ENCODE data around the gene IL1RL2.

IL1RL2 gene

DNA sequence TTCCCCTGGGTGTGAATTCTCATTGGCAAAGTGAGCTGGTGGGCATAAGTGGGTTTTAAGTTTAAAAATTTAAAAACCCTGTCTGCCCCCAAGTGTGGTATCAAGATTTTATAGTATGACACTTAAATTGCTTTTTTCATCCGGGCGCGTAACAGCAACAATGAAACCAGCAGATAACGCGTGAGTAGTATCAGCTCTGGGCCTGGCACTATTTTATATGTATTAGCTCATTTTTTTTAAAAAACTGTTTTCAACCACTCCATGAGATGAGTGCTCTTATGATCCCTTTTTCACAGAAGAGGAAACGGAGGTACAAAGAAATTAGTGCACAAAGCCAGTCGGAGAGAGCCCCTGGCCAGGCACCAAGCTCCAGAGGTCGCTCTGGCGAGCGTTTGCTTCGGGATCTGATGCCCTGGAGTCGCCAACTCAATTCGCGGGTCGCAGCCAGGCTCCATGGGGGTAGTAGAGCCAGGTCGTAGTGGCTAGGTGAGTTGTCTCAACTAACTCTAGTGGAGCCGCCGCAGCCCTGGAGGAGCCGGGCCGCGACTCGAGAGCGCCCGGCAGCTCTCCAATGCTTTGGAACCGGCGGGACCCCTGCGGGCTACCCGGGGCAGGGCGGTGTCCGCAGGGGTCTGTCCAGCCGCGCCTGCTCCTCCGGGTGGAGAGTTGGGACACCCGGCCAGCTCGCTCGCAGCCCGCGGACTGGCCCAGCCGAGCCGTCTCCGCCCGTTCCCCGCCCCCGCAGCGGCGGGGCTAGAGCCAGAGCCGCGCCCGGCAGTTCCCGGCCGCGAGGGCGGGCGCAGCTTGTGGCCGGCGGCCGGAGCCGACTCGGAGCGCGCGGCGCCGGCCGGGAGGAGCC, 44.6 kb upstream of the IL1RL2 start, which contains the start of gene IL1R1:
Gene IL1R1 (plus strand): TSS at position 777 of the 859 bp plus-strand sequence. CDS start 14,979 bp downstream, outside the sequence.
- TF ChIP-seq, protein P1, sequence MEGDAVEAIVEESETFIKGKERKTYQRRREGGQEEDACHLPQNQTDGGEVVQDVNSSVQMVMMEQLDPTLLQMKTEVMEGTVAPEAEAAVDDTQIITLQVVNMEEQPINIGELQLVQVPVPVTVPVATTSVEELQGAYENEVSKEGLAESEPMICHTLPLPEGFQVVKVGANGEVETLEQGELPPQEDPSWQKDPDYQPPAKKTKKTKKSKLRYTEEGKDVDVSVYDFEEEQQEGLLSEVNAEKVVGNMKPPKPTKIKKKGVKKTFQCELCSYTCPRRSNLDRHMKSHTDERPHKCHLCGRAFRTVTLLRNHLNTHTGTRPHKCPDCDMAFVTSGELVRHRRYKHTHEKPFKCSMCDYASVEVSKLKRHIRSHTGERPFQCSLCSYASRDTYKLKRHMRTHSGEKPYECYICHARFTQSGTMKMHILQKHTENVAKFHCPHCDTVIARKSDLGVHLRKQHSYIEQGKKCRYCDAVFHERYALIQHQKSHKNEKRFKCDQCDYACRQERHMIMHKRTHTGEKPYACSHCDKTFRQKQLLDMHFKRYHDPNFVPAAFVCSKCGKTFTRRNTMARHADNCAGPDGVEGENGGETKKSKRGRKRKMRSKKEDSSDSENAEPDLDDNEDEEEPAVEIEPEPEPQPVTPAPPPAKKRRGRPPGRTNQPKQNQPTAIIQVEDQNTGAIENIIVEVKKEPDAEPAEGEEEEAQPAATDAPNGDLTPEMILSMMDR (IDR thresholded peaks at IDR 0.05; ENCODE audit: extremely low read depth, missing control alignments): no peak
- DNase-seq (ENCODE audit: low spot score): peak; percentile 67

DNA sequence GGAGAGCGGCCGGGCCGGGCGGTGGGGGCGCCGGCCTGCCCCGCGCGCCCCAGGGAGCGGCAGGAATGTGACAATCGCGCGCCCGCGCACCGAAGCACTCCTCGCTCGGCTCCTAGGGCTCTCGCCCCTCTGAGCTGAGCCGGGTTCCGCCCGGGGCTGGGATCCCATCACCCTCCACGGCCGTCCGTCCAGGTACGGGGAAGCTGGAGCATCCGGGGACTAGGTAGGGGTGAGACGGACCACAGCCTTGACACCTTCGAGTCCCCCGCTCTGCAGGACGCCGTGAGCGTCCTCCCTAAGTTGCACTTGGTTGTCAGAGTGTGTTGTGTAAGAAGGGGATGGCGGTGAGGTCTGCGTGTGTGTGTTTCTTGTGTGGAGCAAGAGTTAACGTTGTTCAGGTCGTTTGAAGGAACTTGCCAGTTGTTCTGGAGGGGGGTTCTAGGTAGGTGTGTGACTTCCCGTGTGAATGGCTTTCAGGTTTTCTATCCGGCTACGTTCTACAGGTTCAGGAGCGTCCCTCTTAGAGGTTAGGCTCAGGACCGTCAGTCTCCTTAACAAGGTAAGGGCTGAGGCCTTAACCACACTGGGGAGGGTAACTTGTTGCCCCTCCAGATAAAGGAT, 43.9 kb upstream of the IL1RL2 start:
- DNase-seq (ENCODE audit: low spot score): no peak
- TF ChIP-seq, protein P1 (IDR thresholded peaks at IDR 0.05; ENCODE audit: extremely low read depth, missing control alignments): no peak

DNA sequence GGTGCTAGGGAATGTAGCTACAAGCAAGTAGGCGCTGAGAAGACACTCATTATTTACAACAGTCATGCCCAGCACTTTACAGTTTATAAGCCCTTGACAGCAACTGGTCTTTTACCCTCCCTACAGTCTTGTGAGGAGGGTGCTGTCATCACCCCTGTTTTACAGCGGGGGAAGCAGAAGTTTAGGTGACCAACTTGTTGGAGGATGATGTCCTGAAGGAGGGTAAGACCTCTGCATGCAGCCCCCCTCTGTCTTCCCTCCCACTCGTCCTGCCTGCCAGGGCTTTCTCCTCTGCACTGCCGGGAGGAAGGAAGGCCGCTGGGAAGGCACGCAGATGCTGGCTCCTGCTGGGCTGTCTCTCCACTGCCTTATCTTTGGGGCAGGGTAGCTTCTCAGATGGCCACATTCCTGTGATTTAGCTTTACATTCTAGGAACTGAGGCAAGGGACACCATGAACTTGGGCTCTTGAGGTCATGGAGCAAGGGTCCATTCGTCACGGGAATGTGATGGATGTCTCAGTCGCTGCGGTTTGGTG, 43.3 kb upstream of the IL1RL2 start:
- TF ChIP-seq, protein P1 (IDR thresholded peaks at IDR 0.05; ENCODE audit: extremely low read depth, missing control alignments): no peak
- no peak for DNase-seq (ENCODE audit: low spot score)

DNA sequence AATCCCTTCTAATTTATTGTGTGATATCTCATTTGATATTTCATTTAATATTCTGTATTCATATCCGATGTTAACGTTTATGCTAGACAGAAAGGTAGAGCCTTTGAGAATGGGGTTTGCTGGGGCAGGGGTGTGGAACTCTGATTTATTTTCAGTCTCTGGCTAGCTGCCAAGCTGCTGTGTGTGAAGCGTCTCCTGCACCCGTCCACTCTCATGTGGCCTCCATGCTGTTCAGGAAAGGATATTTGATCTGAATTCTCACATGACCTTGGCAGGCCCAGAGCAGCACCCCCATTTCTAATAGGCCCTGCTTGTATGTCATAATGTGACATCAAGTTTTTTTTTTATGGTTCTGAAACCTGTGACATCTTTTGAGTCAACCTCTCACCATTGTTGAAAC, 42.7 kb upstream of the IL1RL2 start:
- TF ChIP-seq, protein P1 (IDR thresholded peaks at IDR 0.05; ENCODE audit: extremely low read depth, missing control alignments): no peak
- no peak for DNase-seq (ENCODE audit: low spot score)

DNA sequence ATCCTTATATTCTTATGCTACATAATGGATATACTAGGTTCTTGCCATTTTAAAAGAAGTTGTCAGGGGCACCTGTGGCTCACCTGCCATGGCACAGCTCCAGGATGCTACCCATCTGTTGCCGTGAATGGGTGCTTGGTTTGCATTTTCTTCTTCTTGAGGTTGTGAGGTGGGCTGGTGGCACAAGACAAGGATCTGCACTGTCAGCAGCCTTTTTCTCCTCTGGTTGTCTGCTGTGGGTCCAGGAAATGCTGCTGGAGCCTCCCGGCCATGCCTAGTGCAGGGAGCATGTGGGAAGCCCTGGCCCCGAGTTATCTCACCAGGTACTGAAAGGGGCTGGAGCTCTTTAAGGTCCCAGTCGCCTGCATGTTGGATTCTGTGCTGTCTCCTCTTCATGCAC, 41.7 kb upstream of the IL1RL2 start:
- no peak for DNase-seq (ENCODE audit: low spot score)
- TF ChIP-seq, protein P1 (IDR thresholded peaks at IDR 0.05; ENCODE audit: extremely low read depth, missing control alignments): no peak

DNA sequence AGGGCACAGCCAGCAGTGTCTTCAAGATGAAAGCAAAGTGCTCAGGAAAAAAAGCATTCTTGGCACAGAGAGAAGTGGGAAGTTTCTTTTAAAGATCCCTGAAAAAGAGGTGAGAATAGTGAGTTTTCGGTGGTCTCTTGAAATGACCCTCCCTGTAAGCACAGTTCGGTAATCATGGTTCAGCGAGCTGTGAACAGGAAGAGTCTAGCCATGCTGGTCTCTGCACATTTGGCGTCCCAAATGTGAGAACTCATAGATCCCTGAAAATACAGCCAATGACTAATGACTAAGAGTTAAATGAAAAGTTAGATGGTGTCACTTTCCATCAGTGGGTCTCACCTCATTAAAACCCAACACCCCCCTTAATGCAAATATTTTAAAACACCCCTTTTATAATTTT, 40.9 kb upstream of the IL1RL2 start:
- TF ChIP-seq, protein P1 (IDR thresholded peaks at IDR 0.05; ENCODE audit: extremely low read depth, missing control alignments): no peak
- no peak for DNase-seq (ENCODE audit: low spot score)

DNA sequence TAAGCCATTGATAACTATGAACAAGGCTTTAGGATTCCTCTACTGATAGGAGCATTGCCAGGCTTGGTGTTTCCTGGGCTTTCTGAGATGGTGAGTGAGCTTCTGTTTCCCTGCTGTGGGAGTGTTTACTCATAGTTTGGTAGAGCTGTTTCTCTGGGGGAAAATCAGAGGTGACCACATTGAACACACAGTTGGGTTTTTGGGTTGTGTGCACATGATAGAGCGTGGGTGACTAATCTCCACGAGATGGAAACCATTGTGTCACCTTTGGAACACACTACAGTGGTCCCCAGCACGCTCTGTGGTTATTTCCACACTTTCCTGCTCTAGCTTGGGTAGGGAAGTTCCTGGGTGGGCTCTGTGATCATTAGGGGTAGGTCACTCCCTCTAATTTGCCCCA, 38.9 kb upstream of the IL1RL2 start:
- TF ChIP-seq, protein P1 (IDR thresholded peaks at IDR 0.05; ENCODE audit: extremely low read depth, missing control alignments): no peak
- DNase-seq (ENCODE audit: low spot score): no peak
